Trophoblast cell (in vitro differentiated cells and primary cell): ENCODE results near the gene FAM83D.

Experiments
- DNase-seq, 2 donors: peaks; one replicate each; pipeline ENCODE4 v3.0.0-alpha.2; 2016
- H2AFZ ChIP-seq: 2 replicates; pipeline ENCODE4 v1.6.1; 2013; ENCODE audit warnings: low read length, moderate library complexity, mild to moderate bottlenecking; ENCODE audit not compliant: insufficient read depth, poor library complexity
- H2AK5ac ChIP-seq: 2 replicates; pipeline ENCODE4 v1.6.1; 2013; ENCODE audit warnings: mild to moderate bottlenecking, low read length
- H2BK120ac ChIP-seq: 2 replicates; pipeline ENCODE4 v1.6.1; 2013; ENCODE audit warnings: low read length, mild to moderate bottlenecking, moderate library complexity; ENCODE audit not compliant: insufficient read depth, poor library complexity
- H2BK12ac ChIP-seq: 2 replicates; pipeline ENCODE4 v1.6.1; 2013; ENCODE audit warnings: mild to moderate bottlenecking, low read length, moderate library complexity
- H2BK5ac ChIP-seq: 2 replicates; pipeline ENCODE4 v1.6.1; 2013; ENCODE audit warnings: low read length, low read depth, moderate library complexity, mild to moderate bottlenecking; ENCODE audit not compliant: poor library complexity
- H3K14ac ChIP-seq: 2 replicates; pipeline ENCODE4 v1.6.1; 2013; ENCODE audit warnings: mild to moderate bottlenecking, low read length
- H3K18ac ChIP-seq: 2 replicates; pipeline ENCODE4 v1.6.1; 2013; ENCODE audit warnings: mild to moderate bottlenecking, low read length
- H3K23ac ChIP-seq: 2 replicates; pipeline ENCODE4 v1.6.1; 2013; ENCODE audit warnings: low read length
- H3K27ac ChIP-seq: 2 replicates; pipeline ENCODE4 v1.5.1; 2013; ENCODE audit warnings: low read depth, mild to moderate bottlenecking, inconsistent platforms, low read length, moderate library complexity
- H3K27me3 ChIP-seq: 2 replicates; pipeline ENCODE4 v1.6.1; 2013; ENCODE audit warnings: inconsistent platforms, mild to moderate bottlenecking, low read length, moderate library complexity; ENCODE audit not compliant: insufficient read depth
- H3K36me3 ChIP-seq, 2 experiments: 1 replicate in 1 of 2; 2 replicates in 1 of 2; pipeline ENCODE4 v1.6.1; 2013; ENCODE audit warnings: low read length in 2 of 2, mild to moderate bottlenecking in 2 of 2, moderate library complexity in 1 of 2; ENCODE audit not compliant: insufficient read depth in 2 of 2, control insufficient read depth in 1 of 2
- H3K4ac ChIP-seq: 2 replicates; pipeline ENCODE4 v1.6.1; 2013; ENCODE audit warnings: low read depth, mild to moderate bottlenecking, low read length, moderate library complexity
- H3K4me1 ChIP-seq, 2 experiments: 1 replicate in 1 of 2; 2 replicates in 1 of 2; pipeline ENCODE4 v1.6.1; 2013; ENCODE audit warnings: low read length in 2 of 2, mild to moderate bottlenecking in 2 of 2, moderate library complexity in 1 of 2; ENCODE audit not compliant: insufficient read depth in 2 of 2, control insufficient read depth in 1 of 2
- H3K4me2 ChIP-seq: 2 replicates; pipeline ENCODE4 v1.6.1; 2013; ENCODE audit warnings: inconsistent platforms, mild to moderate bottlenecking, low read length, moderate library complexity
- H3K4me3 ChIP-seq: 2 replicates; pipeline ENCODE4 v1.5.1; 2013; ENCODE audit warnings: mild to moderate bottlenecking, low read depth, low read length, inconsistent platforms
- H3K79me1 ChIP-seq: one replicate; pipeline ENCODE4 v1.6.1; 2013; ENCODE audit warnings: low read length
- H3K79me2 ChIP-seq: 2 replicates; pipeline ENCODE4 v1.6.1; 2013; ENCODE audit warnings: low read length, mild to moderate bottlenecking; ENCODE audit not compliant: control insufficient read depth, insufficient read depth, poor library complexity
- H3K9ac ChIP-seq: 2 replicates; pipeline ENCODE4 v1.6.1; 2013; ENCODE audit warnings: mild to moderate bottlenecking, low read length
- H3K9me3 ChIP-seq: 2 replicates; pipeline ENCODE4 v1.6.1; 2013; ENCODE audit warnings: low read depth, mild to moderate bottlenecking, control low read depth, inconsistent platforms, low read length; ENCODE audit not compliant: insufficient read depth
- H4K12ac ChIP-seq: 2 replicates; pipeline ENCODE4 v1.6.1; 2013; ENCODE audit warnings: low read depth, mild to moderate bottlenecking, low read length, moderate library complexity
- H4K8ac ChIP-seq: 2 replicates; pipeline ENCODE4 v1.6.1; 2013; ENCODE audit warnings: low read depth, mild to moderate bottlenecking, low read length, moderate library complexity
- H4K91ac ChIP-seq: one replicate; pipeline ENCODE4 v1.6.1; 2013; ENCODE audit warnings: low read depth, mild to moderate bottlenecking, low read length, moderate library complexity
- WGBS: extraction: QIAGEN DNeasy Blood & Tissue Kit; methylation state at CpG from one replicate; pipeline ENCODE4 v1.1.7; 2013; ENCODE audit warnings: missing lambda C conversion rate; ENCODE audit not compliant: insufficient read length, insufficient coverage; ENCODE audit errors: extremely low coverage; 5-methylcytosine and 5-hydroxymethylcytosine counted together

Gene FAM83D

DNA sequence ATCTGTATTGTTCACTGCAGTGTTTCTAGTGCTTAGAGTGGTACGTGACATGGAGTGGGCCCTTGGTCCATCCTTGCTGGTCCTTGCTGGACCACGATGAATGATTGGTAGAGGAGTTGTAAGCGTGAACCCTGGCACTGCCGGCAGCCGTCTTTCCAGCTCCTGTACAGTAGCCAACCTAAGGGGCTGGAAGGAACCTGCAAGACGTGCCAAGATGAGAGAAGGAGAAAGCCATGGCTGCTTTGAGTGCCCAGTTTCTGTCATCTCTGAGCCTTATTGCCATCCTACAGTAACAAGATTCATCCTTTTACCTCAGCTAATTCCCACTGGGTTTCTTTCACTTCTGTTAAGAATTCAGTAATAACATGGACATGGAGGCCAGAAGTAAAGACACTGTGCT, 41.9 kb downstream of the FAM83D start:
- Histone ChIP-seq H3K18ac (no peak overlapping the region), H2AFZ (no peak overlapping the region), H4K91ac (no peak overlapping the region), H2BK5ac (no peak overlapping the region), H3K4me2 (no peak overlapping the region), H3K4me3 (no peak overlapping the region), H3K23ac (no peak overlapping the region), H2BK120ac (no peak overlapping the region), H3K79me2 (no peaks in the 10 kb centered on the region), H4K8ac (no peak overlapping the region), H2AK5ac (no peak overlapping the region), H3K14ac (no peak overlapping the region), H4K12ac (no peak overlapping the region), H3K27me3 (no peaks in the 10 kb centered on the region), H3K36me3 (peaks cover 7 to 12% of the 10 kb centered on the region in 2 experiments), H3K4ac (no peak overlapping the region), H3K79me1 (no peaks in the 10 kb centered on the region), H2BK12ac (no peak overlapping the region), H3K27ac (no peak overlapping the region), H3K9me3 (no peaks in the 10 kb centered on the region), H3K4me1 (no peaks in the 10 kb centered on the region), H3K9ac (no peak overlapping the region)
- DNase-seq, result no peak
- WGBS, result no CpG with 5 or more reads among the region's 6 CpGs

- Histone ChIP-seq H3K9me3 (no peaks in the 10 kb centered on the region), H3K23ac (no peak overlapping the region), H2AK5ac (no peak overlapping the region), H2BK5ac (no peak overlapping the region), H3K4ac (no peak overlapping the region), H3K79me1 (no peaks in the 10 kb centered on the region), H2AFZ (no peak overlapping the region), H2BK12ac (no peak overlapping the region), H3K27me3 (no peaks in the 10 kb centered on the region), H2BK120ac (no peak overlapping the region), H3K18ac (no peak overlapping the region), H4K91ac (no peak overlapping the region), H3K27ac (no peak overlapping the region), H3K9ac (no peak overlapping the region), H3K4me2 (no peak overlapping the region), H4K8ac (no peak overlapping the region), H3K4me1 (no peaks in the 10 kb centered on the region), H3K4me3 (no peak overlapping the region), H3K79me2 (no peaks in the 10 kb centered on the region), H4K12ac (no peak overlapping the region), H3K14ac (no peak overlapping the region), H3K36me3 (peaks cover 7 to 12% of the 10 kb centered on the region in 2 experiments)
- no CpG with 5 or more reads among the region's 4 CpGs for WGBS
- no peak for DNase-seq
Observed at GRCh38 chr20:38969708-38970107, 43.5 kb downstream of the FAM83D start.

DNA sequence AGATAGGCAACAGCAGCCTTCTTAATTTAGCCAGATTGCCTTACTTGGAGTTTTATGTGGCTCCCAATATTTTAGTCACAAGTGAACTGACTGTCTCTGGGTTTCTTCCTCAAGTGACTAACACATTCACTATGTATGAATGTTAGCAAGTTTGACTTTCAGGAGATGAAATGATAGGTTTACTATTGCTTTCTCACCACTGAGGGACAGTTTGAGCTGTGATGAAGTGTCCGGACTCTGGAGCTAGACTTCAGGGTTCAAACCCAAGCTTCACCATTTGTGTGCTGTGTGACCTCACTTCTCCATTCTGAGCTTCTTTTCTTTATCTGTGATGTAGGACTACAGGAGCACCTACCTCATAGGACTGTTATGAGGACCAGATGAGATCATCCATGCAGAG, 44.1 kb downstream of the FAM83D start:
- Histone ChIP-seq H3K4me2 (no peak overlapping the region), H3K79me2 (no peaks in the 10 kb centered on the region), H3K79me1 (no peaks in the 10 kb centered on the region), H3K14ac (no peak overlapping the region), H2AFZ (no peak overlapping the region), H4K91ac (no peak overlapping the region), H3K23ac (no peak overlapping the region), H3K4ac (no peak overlapping the region), H3K9me3 (no peaks in the 10 kb centered on the region), H3K9ac (no peak overlapping the region), H3K4me1 (no peaks in the 10 kb centered on the region), H2BK5ac (no peak overlapping the region), H2BK120ac (no peak overlapping the region), H3K18ac (no peak overlapping the region), H4K12ac (no peak overlapping the region), H4K8ac (no peak overlapping the region), H3K27ac (no peak overlapping the region), H2AK5ac (no peak overlapping the region), H3K27me3 (no peaks in the 10 kb centered on the region), H2BK12ac (no peak overlapping the region), H3K4me3 (no peak overlapping the region), H3K36me3 (peaks cover 7 to 12% of the 10 kb centered on the region in 2 experiments)
- WGBS, result no CpG with 5 or more reads among the region's 1 CpG
- peak in 1 of 2 donors; percentile 60 for DNase-seq

DNA sequence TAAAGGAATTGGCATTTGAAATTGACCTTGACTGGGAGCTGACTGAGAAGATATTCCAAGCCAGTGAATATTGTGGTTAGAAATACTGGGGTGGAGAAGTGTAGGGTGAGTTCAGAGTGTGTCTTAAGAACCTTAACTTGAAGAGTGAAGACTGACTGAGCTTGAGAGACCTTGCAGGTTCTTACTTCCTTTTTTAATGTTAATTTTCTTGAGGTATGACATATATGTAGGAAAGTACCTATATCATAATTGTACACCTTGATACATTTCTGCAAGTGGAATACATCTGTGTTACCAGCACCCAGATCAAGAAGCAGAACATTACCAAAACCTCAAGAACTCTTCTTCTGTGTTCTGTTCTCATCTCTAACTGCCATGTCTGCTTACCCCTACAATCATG, 46.9 kb downstream of the FAM83D start:
- H2BK120ac ChIP-seq, result no peak overlapping the region
- H3K79me1 ChIP-seq, result no peaks in the 10 kb centered on the region
- H3K27ac ChIP-seq, result no peak overlapping the region
- no peaks in the 10 kb centered on the region for H3K27me3 ChIP-seq
- H3K4me3 ChIP-seq, result no peak overlapping the region
- no peaks in the 10 kb centered on the region for H3K4me1 ChIP-seq
- no peaks in the 10 kb centered on the region for H3K79me2 ChIP-seq
- DNase-seq, result no peak
- H4K91ac ChIP-seq, result no peak overlapping the region
- no peak overlapping the region for H3K14ac ChIP-seq
- no peak overlapping the region for H2BK5ac ChIP-seq
- H3K36me3 ChIP-seq, result peaks cover 6 to 12% of the 10 kb centered on the region in 2 experiments
- H2BK12ac ChIP-seq, result no peak overlapping the region
- H3K4me2 ChIP-seq, result no peak overlapping the region
- H4K12ac ChIP-seq, result no peak overlapping the region
- no peak overlapping the region for H3K9ac ChIP-seq
- H3K23ac ChIP-seq, result no peak overlapping the region
- H3K18ac ChIP-seq, result no peak overlapping the region
- no peaks in the 10 kb centered on the region for H3K9me3 ChIP-seq
- no peak overlapping the region for H2AK5ac ChIP-seq
- no peak overlapping the region for H4K8ac ChIP-seq
- no peak overlapping the region for H2AFZ ChIP-seq
- no peak overlapping the region for H3K4ac ChIP-seq
